Gastroesophageal sphincter (tissue), 4 donors: ENCODE measurements around the gene VPS4B. TPM values are rescaled to one million over a fixed set of nuclear protein-coding genes. Genes with fewer than 3 reads are reported as not detected.

Source experiments
- ATAC-seq: fragments of 150-250 bp; one replicate; pipeline ENCODE4 v1.9.1; 2016; ENCODE audit warnings: mild to moderate bottlenecking, moderate library complexity
- H3K27ac ChIP-seq, 4 donors: fragments of 200-600 bp; sonication (generic) in 3 of 4; 1 replicate in 3 of 4; 2 replicates in 1 of 4; pipeline ENCODE4 v1.5.1; 2016 to 2019
- H3K27me3 ChIP-seq: fragments of 200-600 bp; sonication (generic); one replicate; pipeline ENCODE4 v1.5.1; 2019
- H3K36me3 ChIP-seq, 2 donors: fragments of 200-600 bp; sonication (generic); one replicate each; pipeline ENCODE4 v1.5.1; 2019; ENCODE audit warnings: control low read depth in 1 of 2
- H3K4me1 ChIP-seq, 3 donors: fragments of 200-600 bp; sonication (generic); 1 replicate in 2 of 3; 2 replicates in 1 of 3; pipeline ENCODE4 v1.5.1; 2016 to 2019; ENCODE audit warnings: control low read depth in 2 of 3
- H3K4me3 ChIP-seq, 2 donors: fragments of 200-600 bp; sonication (generic); one replicate each; pipeline ENCODE4 v1.5.1; 2019; ENCODE audit warnings: mild to moderate bottlenecking in 1 of 2, moderate library complexity in 1 of 2
- H3K9me3 ChIP-seq, 3 donors: fragments of 200-600 bp; sonication (generic); one replicate each; pipeline ENCODE4 v1.5.1; 2017 to 2019; ENCODE audit warnings: control low read depth in 2 of 3
- CTCF ChIP-seq, 4 experiments: fragments of 200-600 bp in 2 of 4; fragments of 450-650 bp in 2 of 4; sonication (generic) in 1 of 4; IDR thresholded peaks; one replicate each; pipeline ENCODE4 v1.5.1; 2017 to 2019; ENCODE audit warnings: antibody characterized with exemption in 4 of 4, mild to moderate bottlenecking in 2 of 4, moderate library complexity in 2 of 4
- EP300 ChIP-seq: sonication (generic); formaldehyde crosslinking; IDR thresholded peaks from one replicate; pipeline ENCODE4 v1.6.1; 2017; ENCODE audit warnings: antibody characterized with exemption, mild to moderate bottlenecking
- POLR2A ChIP-seq, 2 donors: fragments of 450-650 bp; IDR thresholded peaks; one replicate each; pipeline ENCODE4 v1.6.1; 2017; ENCODE audit warnings: antibody characterized with exemption in 2 of 2, mild to moderate bottlenecking in 2 of 2, moderate library complexity in 1 of 2
- POLR2AphosphoS5 ChIP-seq: sonication (generic); formaldehyde crosslinking; IDR thresholded peaks from one replicate; pipeline ENCODE4 v1.6.1; 2017; ENCODE audit warnings: antibody characterized with exemption
- WGBS, 2 donors: methylation state at CpG; one replicate each; pipeline ENCODE4 v1.1.5; 2018; ENCODE audit warnings: low coverage in 1 of 2; 5-methylcytosine and 5-hydroxymethylcytosine counted together
- total RNA-seq, 4 donors: library from RNA; depleted of rRNA; stranded (reverse); fragments of >200 nt; gene quantifications; one replicate each; pipeline ENCODE4 v1.1.0, GENCODE V29; 2016

VPS4B gene
- total RNA-seq, 4 donors from 2014 or later: 32.3 to 48.0 (median 33.0) TPM

DNA sequence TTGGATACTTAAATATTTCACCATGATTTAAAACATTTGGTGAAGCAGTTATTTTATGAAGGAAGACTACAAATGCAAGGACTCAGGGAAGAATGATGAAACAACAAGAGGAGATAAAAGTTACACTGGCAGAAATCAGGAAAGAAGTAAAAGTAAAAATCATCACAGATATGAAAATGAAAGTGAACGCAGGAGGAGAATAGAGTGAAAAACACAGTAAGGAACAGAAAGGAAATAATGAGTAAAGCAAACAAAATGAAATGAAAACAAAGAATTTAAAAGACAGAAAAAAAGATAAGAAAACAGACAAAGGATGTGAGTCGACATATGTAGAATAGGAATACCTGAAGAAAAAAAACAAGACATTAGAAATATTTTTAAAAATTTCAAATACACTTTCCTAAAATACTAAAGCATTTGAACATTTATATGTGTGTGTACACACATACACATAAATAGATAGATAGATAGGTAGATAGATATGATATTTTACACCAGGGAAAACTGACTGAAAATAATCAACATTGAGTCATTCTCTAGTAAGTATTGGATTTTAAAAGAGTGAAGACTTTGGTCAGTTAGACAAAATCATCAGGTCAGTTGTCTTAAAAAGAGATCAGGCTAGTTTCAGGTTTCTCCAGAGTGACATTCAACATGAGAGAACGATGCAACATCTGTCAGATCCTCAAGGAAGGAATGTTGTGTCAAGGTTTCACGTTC, 43.2 kb downstream of the VPS4B start:
- TF ChIP-seq EP300 (no peak), POLR2AphosphoS5 (no peak), CTCF (IDR thresholded peaks at IDR 0.05) (no peak), POLR2A (IDR thresholded peaks at IDR 0.05) (no peak)
- Histone ChIP-seq H3K4me1 (no peaks in the 10 kb centered on the region), H3K27me3 (no peaks in the 10 kb centered on the region), H3K4me3 (no peak overlapping the region), H3K36me3 (no peaks in the 10 kb centered on the region), H3K9me3 (peaks cover 0 to 15% (median 0%) of the 10 kb centered on the region in 3 donors), H3K27ac (no peak overlapping the region)
- ATAC-seq: no peak
- WGBS, 2 donors: 67 to 75% methylated on average over 4 of the region's 4 CpGs

DNA sequence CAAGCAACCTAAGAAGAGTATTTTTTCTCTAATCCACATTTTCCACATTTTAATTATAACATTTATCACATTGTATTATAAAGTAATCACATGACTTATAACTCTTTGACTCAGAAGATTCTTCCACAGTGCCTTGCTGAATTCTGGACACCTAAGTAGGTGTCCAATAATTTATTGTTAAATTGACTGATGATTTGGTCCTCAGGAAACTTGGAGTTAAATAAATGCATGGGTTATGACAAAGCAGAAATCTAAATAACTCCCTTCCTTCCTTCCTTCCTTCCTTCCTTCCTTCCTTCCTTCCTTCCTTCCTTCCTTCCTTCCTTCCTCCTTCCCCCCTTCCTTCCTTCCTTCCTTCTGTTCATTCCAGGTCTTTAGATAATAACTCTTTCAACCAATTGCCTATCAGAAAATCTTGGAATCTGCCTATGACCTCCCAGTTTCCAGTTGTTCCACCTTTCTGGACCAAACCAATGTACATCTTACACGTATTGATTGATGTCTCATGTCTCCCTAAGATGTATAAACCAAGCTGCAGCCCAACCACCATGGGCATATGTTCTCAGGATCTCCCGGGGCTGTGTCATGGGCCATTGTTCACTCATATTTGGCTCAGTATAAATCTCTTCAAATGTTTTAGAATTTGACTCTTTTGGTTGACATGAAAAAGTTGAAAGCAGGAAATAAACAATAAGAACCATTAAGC, 44.8 kb downstream of the VPS4B start:
- H3K36me3 ChIP-seq: no peaks in the 10 kb centered on the region
- no peaks in the 10 kb centered on the region for H3K4me1 ChIP-seq
- no peak overlapping the region for H3K4me3 ChIP-seq
- TF ChIP-seq CTCF (IDR thresholded peaks at IDR 0.05) (no peak), EP300 (no peak), POLR2AphosphoS5 (no peak), POLR2A (IDR thresholded peaks at IDR 0.05) (no peak)
- H3K9me3 ChIP-seq: peaks cover 0 to 12% (median 0%) of the 10 kb centered on the region in 3 donors
- no peaks in the 10 kb centered on the region for H3K27me3 ChIP-seq
- no peak overlapping the region for H3K27ac ChIP-seq
- WGBS, 2 donors: 68 to 69% methylated on average over 2 of the region's 2 CpGs
- no peak for ATAC-seq

- Histone ChIP-seq H3K27ac (no peak overlapping the region), H3K27me3 (no peaks in the 10 kb centered on the region), H3K4me3 (no peak overlapping the region), H3K9me3 (peaks cover 0 to 12% (median 0%) of the 10 kb centered on the region in 3 donors), H3K36me3 (no peaks in the 10 kb centered on the region), H3K4me1 (no peaks in the 10 kb centered on the region)
- ATAC-seq: no peak
- WGBS, 2 donors: 90% methylated on average over 2 of the region's 2 CpGs; no CpG with 5 or more reads in 1 of the 2 donors
- no peak for TF ChIP-seq EP300
- no peak for TF ChIP-seq POLR2AphosphoS5
- TF ChIP-seq CTCF (IDR thresholded peaks at IDR 0.05): no peak
- TF ChIP-seq POLR2A (IDR thresholded peaks at IDR 0.05): no peak
Measured at GRCh38 chr18:63376538-63376937, 45.7 kb downstream of the VPS4B start.

- no peaks in the 10 kb centered on the region for H3K27me3 ChIP-seq
- peaks cover 0 to 12% (median 0%) of the 10 kb centered on the region in 3 donors for H3K9me3 ChIP-seq
- H3K4me1 ChIP-seq: no peaks in the 10 kb centered on the region
- no peak overlapping the region for H3K4me3 ChIP-seq
- ATAC-seq: no peak
- H3K27ac ChIP-seq: no peak overlapping the region
- TF ChIP-seq EP300 (no peak), CTCF (IDR thresholded peaks at IDR 0.05) (no peak), POLR2AphosphoS5 (no peak), POLR2A (IDR thresholded peaks at IDR 0.05) (no peak)
- H3K36me3 ChIP-seq: no peaks in the 10 kb centered on the region
- WGBS, 2 donors: 14 to 21% methylated on average over 1 of the region's 1 CpG
Measured at GRCh38 chr18:63374540-63374939, 47.7 kb downstream of the VPS4B start.
